Central memory CD8-positive, alpha-beta T cell (primary cell): ENCODE measurements around the gene APBB1.

Experiments
- ATAC-seq: fragments of 150-1000 bp; cut with Tn5 transposase; replicated peaks from 2 replicates; pipeline ENCODE4 v1.10.0; 2022; ENCODE audit warnings: mild to moderate bottlenecking, moderate FRiP score, moderate number of reproducible peaks; ENCODE audit not compliant: poor library complexity, severe bottlenecking; ENCODE audit errors: extremely low read depth
- DNase-seq, 2 donors: peaks; one replicate each; pipeline ENCODE4 v3.0.0; 2021; ENCODE audit warnings: low spot score in 2 of 2
- H3K27ac Mint-ChIP-seq: one replicate; pipeline ENCODE4 v1.8.0; 2022; ENCODE audit warnings: low read depth, mild to moderate bottlenecking, moderate library complexity, mixed read lengths
- H3K27me3 Mint-ChIP-seq: one replicate; pipeline ENCODE4 v1.8.0; 2022; ENCODE audit warnings: mixed read lengths
- H3K36me3 Mint-ChIP-seq: one replicate; pipeline ENCODE4 v1.8.0; 2022; ENCODE audit warnings: mild to moderate bottlenecking, moderate library complexity, mixed read lengths; ENCODE audit not compliant: insufficient read depth
- H3K4me1 Mint-ChIP-seq: one replicate; pipeline ENCODE4 v1.8.0; 2022; ENCODE audit warnings: mixed read lengths
- H3K4me3 Mint-ChIP-seq: one replicate; pipeline ENCODE4 v1.8.0; 2022; ENCODE audit warnings: mild to moderate bottlenecking, moderate library complexity, mixed read lengths
- H3K9me3 Mint-ChIP-seq: one replicate; pipeline ENCODE4 v1.8.0; 2022; ENCODE audit warnings: mixed read lengths

Gene APBB1

DNA sequence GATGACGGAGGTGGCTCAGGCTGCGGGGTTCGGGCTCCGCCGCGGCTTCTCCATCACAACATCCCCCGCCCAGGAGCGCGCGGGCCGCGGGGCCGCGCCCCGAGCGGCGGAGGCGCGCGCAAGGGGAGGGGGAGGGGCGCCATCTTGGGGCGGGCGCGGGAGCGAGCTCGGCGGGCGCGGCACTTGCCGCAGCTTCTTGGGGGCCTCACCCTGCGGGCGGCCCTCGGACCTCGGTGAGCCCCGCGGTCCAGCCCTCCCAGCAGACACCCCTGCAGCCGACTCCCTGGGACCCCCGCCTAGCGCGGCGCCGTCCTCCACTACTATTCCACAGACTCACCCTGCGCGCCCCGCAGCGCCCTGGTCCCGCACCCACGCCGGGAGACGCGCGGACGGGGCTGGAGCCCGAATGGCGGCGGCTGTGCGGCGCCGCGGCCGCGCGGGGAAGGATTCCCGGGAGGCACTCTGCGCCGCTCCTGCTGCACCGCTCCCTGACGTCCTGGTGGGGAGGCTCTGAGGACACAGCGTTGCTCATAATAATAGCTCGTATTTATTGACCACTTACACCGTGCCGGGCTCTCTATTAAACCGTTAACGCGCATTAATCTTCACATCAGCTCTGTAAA is at the start of gene APBB1:
Gene APBB1 (minus strand): TSS at position 86 of the 623 bp plus-strand sequence. CDS start 7,747 bp downstream, outside the sequence.
- peak; percentile 51 to 57 for DNase-seq
- peaks cover 5% of the 10 kb centered on the region for H3K4me1 Mint-ChIP-seq
- H3K36me3 Mint-ChIP-seq: no peaks in the 10 kb centered on the region
- peak; percentile 79 for ATAC-seq
- peak within 1 kb of the TSS; percentile 39 for H3K27ac Mint-ChIP-seq
- peaks cover 33% of the 10 kb centered on the region for H3K27me3 Mint-ChIP-seq
- H3K9me3 Mint-ChIP-seq: no peaks in the 10 kb centered on the region
- H3K4me3 Mint-ChIP-seq: no peak within 1 kb of the TSS

GRCh38 chr11:6459099-6459450 is 40.2 kb upstream of the APBB1 start:
- no peak for ATAC-seq
- H3K36me3 Mint-ChIP-seq: peaks cover 14% of the 10 kb centered on the region
- no peak overlapping the region for H3K4me3 Mint-ChIP-seq
- no peaks in the 10 kb centered on the region for H3K9me3 Mint-ChIP-seq
- no peak overlapping the region for H3K27ac Mint-ChIP-seq
- DNase-seq: no peak
- H3K4me1 Mint-ChIP-seq: no peaks in the 10 kb centered on the region
- H3K27me3 Mint-ChIP-seq: no peaks in the 10 kb centered on the region

DNA sequence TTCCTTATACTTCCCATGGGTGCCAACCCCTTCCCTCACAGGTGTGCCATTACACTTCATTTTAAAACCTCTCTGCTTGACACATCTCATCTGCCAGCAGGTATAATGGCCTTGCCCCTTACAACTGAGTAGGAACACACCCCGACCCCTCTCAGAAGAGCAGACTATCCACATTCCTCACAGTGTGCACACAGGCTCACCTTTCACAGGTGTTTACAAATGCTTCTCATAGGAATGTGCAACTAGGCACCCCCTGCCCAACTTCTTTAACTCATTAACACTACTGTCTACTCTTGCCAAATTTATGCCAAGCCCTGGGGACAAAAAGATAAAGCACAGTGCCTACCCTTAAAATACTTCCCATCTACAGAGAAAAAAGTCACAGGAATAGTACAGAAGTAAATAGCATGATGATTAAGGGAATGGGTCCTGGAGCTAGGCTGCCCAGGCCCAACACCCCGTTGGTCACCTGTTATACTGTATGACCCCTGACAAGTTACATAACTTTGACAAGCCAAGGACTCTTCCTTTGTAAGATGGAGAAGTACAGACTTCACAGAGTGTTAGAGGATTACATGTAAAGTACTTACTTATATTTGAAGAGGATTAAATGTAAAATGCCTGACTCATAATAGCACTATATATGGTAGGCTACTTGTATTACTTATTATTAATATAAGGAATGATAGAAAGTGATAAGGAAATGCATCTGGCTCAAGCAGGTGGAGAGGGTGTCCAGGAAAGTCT is 39.6 kb upstream of the APBB1 start:
- Mint-ChIP-seq H3K4me3 (no peak overlapping the region), H3K27me3 (no peaks in the 10 kb centered on the region), H3K4me1 (no peaks in the 10 kb centered on the region), H3K27ac (no peak overlapping the region), H3K9me3 (no peaks in the 10 kb centered on the region), H3K36me3 (peaks cover 14% of the 10 kb centered on the region)
- DNase-seq (no peak), ATAC-seq (no peak)

- no peak for DNase-seq
- Mint-ChIP-seq H3K4me3 (no peak overlapping the region), H3K36me3 (peaks cover 11% of the 10 kb centered on the region)
These were observed 38.9 kb upstream of the APBB1 start for GRCh38 chr11:6457581-6458320.

DNA sequence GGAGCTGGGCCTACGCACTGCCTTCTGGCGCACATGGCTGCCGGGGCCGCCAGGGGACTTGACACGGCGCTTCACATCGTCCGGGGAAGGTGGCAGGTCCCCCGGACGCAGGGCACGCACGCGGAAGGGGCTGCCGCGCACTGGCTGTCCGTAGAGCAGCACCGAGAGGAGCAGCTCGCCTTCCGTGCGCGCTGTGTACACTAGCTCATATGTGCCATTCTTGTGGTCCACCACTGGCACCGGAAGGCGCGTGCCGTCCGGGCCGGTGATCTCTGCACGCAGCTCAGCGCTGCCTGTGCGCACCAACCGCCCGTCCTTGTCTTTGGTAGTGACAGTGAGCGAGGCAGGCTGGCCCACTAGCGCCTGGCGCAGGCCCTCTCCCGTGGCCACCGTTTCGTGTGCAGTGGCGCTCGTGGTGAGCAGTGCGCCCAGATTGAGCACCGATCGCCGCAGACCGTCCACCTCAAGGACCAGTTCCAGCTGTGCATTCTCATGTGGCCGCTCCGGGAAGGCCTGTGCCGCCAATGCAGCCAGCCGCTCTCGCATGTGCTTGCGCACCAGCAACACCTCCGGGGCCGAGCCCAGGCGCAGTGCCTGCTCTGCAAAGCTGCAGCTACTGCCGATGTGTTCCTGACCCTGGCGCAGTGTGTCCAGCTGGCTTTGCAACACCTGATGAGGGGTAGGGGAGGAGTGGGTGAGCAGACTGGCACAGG is 37.6 kb upstream of the APBB1 start:
- DNase-seq: no peak
- Mint-ChIP-seq H3K4me3 (no peak overlapping the region), H3K4me1 (no peaks in the 10 kb centered on the region), H3K27me3 (no peaks in the 10 kb centered on the region), H3K36me3 (peaks cover 11% of the 10 kb centered on the region), H3K9me3 (no peaks in the 10 kb centered on the region), H3K27ac (no peak overlapping the region)
- no peak for ATAC-seq

More at GRCh38 chr11:6457581-6458320, 38.9 kb upstream of the APBB1 start:
- Mint-ChIP-seq H3K27me3 (no peaks in the 10 kb centered on the region), H3K4me1 (no peaks in the 10 kb centered on the region), H3K27ac (no peak overlapping the region), H3K9me3 (no peaks in the 10 kb centered on the region)
- no peak for ATAC-seq

DNA sequence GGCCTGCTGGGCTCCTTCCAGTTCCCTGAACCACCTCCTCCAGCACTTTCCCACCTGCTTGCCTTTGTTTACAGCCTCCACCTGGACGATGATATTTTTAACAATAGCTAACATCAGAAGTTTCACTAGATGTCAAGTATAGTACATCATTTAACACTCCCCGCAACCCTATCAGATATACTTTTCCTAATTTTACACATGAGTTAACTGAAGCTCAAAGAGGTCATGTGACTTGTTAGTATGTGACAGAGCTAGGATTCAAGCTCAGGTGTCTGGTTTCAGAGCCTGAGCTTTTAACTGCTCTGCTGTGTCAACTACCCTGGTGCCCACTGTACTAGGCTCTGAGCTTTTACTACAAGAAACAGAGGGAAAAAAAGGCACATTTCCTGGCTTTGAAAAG is 36.2 kb upstream of the APBB1 start:
- Mint-ChIP-seq H3K27me3 (no peaks in the 10 kb centered on the region), H3K27ac (no peak overlapping the region), H3K36me3 (peaks cover 11% of the 10 kb centered on the region), H3K4me3 (no peak overlapping the region), H3K4me1 (no peaks in the 10 kb centered on the region), H3K9me3 (no peaks in the 10 kb centered on the region)
- ATAC-seq (no peak), DNase-seq (no peak)

- H3K36me3 Mint-ChIP-seq: peaks cover 13% of the 10 kb centered on the region
- ATAC-seq: no peak
- DNase-seq: no peak
- no peak overlapping the region for H3K4me3 Mint-ChIP-seq
- no peak overlapping the region for H3K27ac Mint-ChIP-seq
- no peaks in the 10 kb centered on the region for H3K27me3 Mint-ChIP-seq
- H3K4me1 Mint-ChIP-seq: no peaks in the 10 kb centered on the region
- no peaks in the 10 kb centered on the region for H3K9me3 Mint-ChIP-seq
These were observed 34.3 kb upstream of the APBB1 start for GRCh38 chr11:6453152-6453551.

GRCh38 chr11:6452219-6452618 is 33.3 kb upstream of the APBB1 start:
- no peaks in the 10 kb centered on the region for H3K27me3 Mint-ChIP-seq
- no peak for DNase-seq
- no peak overlapping the region for H3K27ac Mint-ChIP-seq
- ATAC-seq: no peak
- no peaks in the 10 kb centered on the region for H3K9me3 Mint-ChIP-seq
- no peak overlapping the region for H3K4me3 Mint-ChIP-seq
- H3K36me3 Mint-ChIP-seq: peaks cover 11% of the 10 kb centered on the region
- no peaks in the 10 kb centered on the region for H3K4me1 Mint-ChIP-seq

- no peak for ATAC-seq
- H3K27me3 Mint-ChIP-seq: no peaks in the 10 kb centered on the region
- no peak for DNase-seq
- H3K4me3 Mint-ChIP-seq: no peak overlapping the region
- H3K36me3 Mint-ChIP-seq: peaks cover 2% of the 10 kb centered on the region
- no peak overlapping the region for H3K27ac Mint-ChIP-seq
- no peaks in the 10 kb centered on the region for H3K9me3 Mint-ChIP-seq
- H3K4me1 Mint-ChIP-seq: no peaks in the 10 kb centered on the region
These were observed 29.7 kb upstream of the APBB1 start for GRCh38 chr11:6448574-6448973.

GRCh38 chr11:6443269-6444003 is 24.5 kb upstream of the APBB1 start:
- no peaks in the 10 kb centered on the region for H3K27me3 Mint-ChIP-seq
- ATAC-seq: peak; percentile 46
- H3K36me3 Mint-ChIP-seq: peaks cover 2% of the 10 kb centered on the region
- no peaks in the 10 kb centered on the region for H3K4me1 Mint-ChIP-seq
- peak; percentile 26 to 37 for DNase-seq
- no peaks in the 10 kb centered on the region for H3K9me3 Mint-ChIP-seq
- H3K4me3 Mint-ChIP-seq: no peak overlapping the region
- H3K27ac Mint-ChIP-seq: no peak overlapping the region

DNA sequence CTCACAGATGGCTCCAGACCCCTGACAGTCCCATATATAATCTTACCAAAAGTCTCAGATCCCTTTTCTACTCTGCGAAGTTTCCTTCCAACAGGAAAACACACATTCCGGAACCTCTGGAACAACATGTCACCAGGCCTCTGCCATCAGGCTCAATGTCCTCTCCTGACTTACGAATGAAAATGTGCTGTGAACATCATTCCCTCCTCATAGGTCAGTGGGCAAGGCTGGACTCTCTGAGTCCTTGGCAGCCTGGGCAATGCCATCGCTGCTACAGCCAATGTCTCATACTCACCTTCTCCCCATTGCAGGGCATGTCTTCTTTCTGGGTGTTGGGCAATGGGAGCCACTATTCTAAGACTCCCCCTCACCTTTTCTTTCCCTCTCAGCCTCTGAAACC is 23.5 kb upstream of the APBB1 start:
- Mint-ChIP-seq H3K4me3 (no peak overlapping the region), H3K4me1 (no peaks in the 10 kb centered on the region), H3K9me3 (no peaks in the 10 kb centered on the region), H3K27me3 (no peaks in the 10 kb centered on the region), H3K27ac (no peak overlapping the region), H3K36me3 (peaks cover 2% of the 10 kb centered on the region)
- no peak for DNase-seq
- no peak for ATAC-seq

DNA sequence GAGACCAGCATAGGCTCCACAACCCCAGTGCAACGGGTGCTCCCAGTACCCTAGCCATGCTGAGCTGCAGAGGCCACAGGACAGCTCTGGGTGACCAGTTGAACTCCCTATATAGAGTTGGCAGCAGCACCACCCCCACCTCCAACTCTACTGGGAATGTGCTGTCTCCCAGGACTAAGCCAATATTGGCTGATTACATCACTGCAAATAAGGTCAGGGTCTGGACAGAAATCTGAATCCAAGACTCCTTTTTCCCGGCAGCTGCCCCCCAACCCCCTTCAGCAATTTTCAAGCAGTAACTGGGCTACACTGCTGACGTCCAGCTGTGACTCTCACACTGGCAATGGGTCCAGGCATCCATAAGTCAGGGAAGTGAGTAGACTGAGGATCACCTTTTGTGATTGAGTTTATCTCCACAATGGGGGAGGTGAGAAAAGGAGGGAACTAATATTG is 22.0 kb upstream of the APBB1 start, which contains the start of gene HPX:
Gene HPX (minus strand): TSS at position 82 of the 453 bp plus-strand sequence. CDS start 24 bp downstream, at position 58.
- no peak for ATAC-seq
- Mint-ChIP-seq H3K36me3 (peaks cover 2% of the 10 kb centered on the region), H3K4me3 (no peak within 1 kb of the TSS), H3K27ac (no peak within 1 kb of the TSS), H3K27me3 (no peaks in the 10 kb centered on the region), H3K4me1 (no peaks in the 10 kb centered on the region), H3K9me3 (no peaks in the 10 kb centered on the region)
- no peak for DNase-seq
